ENCODE data around the gene MED27. TPM values are rescaled to one million over a fixed set of nuclear protein-coding genes. Genes with fewer than 3 reads are reported as not detected.

MED27 gene
- total and polyA plus RNA-seq, 9 of the 15 experiments (the other 6 are each of a cell fraction or from before 2014, with no cell fraction given), result 24.4 to 91.0 (median 36.1) TPM

DNA sequence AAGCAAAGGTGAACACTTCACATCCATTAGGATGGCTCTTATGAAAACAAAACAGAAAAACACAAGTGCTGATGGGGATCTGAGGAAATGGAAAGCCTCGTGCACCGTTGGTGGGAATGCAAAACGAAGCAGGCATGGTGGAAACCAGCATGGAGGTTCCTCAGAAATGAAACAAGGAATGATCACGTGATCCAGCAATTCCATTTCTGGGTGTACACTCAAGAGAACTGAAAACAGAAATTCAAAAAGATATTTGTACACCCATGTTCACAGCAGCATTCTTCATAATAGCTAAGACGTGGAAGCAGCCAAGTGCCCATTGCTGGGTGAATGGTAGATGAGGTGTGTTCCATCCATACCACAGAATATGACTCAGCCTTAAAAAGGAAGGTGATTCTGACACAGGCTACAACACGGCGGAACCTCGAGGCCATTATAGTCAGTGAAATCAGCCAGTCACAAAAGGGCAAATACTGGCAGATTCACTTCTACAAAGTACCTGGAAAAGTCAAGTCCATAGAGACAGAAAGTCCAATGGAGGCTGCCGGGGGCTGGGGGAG is 252.6 kb downstream of the MED27 start (continued):
- TF ChIP-seq, protein P1, sequence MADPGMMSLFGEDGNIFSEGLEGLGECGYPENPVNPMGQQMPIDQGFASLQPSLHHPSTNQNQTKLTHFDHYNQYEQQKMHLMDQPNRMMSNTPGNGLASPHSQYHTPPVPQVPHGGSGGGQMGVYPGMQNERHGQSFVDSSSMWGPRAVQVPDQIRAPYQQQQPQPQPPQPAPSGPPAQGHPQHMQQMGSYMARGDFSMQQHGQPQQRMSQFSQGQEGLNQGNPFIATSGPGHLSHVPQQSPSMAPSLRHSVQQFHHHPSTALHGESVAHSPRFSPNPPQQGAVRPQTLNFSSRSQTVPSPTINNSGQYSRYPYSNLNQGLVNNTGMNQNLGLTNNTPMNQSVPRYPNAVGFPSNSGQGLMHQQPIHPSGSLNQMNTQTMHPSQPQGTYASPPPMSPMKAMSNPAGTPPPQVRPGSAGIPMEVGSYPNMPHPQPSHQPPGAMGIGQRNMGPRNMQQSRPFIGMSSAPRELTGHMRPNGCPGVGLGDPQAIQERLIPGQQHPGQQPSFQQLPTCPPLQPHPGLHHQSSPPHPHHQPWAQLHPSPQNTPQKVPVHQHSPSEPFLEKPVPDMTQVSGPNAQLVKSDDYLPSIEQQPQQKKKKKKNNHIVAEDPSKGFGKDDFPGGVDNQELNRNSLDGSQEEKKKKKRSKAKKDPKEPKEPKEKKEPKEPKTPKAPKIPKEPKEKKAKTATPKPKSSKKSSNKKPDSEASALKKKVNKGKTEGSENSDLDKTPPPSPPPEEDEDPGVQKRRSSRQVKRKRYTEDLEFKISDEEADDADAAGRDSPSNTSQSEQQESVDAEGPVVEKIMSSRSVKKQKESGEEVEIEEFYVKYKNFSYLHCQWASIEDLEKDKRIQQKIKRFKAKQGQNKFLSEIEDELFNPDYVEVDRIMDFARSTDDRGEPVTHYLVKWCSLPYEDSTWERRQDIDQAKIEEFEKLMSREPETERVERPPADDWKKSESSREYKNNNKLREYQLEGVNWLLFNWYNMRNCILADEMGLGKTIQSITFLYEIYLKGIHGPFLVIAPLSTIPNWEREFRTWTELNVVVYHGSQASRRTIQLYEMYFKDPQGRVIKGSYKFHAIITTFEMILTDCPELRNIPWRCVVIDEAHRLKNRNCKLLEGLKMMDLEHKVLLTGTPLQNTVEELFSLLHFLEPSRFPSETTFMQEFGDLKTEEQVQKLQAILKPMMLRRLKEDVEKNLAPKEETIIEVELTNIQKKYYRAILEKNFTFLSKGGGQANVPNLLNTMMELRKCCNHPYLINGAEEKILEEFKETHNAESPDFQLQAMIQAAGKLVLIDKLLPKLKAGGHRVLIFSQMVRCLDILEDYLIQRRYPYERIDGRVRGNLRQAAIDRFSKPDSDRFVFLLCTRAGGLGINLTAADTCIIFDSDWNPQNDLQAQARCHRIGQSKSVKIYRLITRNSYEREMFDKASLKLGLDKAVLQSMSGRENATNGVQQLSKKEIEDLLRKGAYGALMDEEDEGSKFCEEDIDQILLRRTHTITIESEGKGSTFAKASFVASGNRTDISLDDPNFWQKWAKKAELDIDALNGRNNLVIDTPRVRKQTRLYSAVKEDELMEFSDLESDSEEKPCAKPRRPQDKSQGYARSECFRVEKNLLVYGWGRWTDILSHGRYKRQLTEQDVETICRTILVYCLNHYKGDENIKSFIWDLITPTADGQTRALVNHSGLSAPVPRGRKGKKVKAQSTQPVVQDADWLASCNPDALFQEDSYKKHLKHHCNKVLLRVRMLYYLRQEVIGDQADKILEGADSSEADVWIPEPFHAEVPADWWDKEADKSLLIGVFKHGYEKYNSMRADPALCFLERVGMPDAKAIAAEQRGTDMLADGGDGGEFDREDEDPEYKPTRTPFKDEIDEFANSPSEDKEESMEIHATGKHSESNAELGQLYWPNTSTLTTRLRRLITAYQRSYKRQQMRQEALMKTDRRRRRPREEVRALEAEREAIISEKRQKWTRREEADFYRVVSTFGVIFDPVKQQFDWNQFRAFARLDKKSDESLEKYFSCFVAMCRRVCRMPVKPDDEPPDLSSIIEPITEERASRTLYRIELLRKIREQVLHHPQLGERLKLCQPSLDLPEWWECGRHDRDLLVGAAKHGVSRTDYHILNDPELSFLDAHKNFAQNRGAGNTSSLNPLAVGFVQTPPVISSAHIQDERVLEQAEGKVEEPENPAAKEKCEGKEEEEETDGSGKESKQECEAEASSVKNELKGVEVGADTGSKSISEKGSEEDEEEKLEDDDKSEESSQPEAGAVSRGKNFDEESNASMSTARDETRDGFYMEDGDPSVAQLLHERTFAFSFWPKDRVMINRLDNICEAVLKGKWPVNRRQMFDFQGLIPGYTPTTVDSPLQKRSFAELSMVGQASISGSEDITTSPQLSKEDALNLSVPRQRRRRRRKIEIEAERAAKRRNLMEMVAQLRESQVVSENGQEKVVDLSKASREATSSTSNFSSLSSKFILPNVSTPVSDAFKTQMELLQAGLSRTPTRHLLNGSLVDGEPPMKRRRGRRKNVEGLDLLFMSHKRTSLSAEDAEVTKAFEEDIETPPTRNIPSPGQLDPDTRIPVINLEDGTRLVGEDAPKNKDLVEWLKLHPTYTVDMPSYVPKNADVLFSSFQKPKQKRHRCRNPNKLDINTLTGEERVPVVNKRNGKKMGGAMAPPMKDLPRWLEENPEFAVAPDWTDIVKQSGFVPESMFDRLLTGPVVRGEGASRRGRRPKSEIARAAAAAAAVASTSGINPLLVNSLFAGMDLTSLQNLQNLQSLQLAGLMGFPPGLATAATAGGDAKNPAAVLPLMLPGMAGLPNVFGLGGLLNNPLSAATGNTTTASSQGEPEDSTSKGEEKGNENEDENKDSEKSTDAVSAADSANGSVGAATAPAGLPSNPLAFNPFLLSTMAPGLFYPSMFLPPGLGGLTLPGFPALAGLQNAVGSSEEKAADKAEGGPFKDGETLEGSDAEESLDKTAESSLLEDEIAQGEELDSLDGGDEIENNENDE (IDR thresholded peaks at IDR 0.05; ENCODE audit: low read depth, low read length), result no peak
- TF ChIP-seq, protein P2, sequence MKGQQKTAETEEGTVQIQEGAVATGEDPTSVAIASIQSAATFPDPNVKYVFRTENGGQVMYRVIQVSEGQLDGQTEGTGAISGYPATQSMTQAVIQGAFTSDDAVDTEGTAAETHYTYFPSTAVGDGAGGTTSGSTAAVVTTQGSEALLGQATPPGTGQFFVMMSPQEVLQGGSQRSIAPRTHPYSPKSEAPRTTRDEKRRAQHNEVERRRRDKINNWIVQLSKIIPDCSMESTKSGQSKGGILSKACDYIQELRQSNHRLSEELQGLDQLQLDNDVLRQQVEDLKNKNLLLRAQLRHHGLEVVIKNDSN (CRISPR knock-in tag; IDR thresholded peaks at IDR 0.05), result peak; percentile 48
- TF ChIP-seq, protein P3, sequence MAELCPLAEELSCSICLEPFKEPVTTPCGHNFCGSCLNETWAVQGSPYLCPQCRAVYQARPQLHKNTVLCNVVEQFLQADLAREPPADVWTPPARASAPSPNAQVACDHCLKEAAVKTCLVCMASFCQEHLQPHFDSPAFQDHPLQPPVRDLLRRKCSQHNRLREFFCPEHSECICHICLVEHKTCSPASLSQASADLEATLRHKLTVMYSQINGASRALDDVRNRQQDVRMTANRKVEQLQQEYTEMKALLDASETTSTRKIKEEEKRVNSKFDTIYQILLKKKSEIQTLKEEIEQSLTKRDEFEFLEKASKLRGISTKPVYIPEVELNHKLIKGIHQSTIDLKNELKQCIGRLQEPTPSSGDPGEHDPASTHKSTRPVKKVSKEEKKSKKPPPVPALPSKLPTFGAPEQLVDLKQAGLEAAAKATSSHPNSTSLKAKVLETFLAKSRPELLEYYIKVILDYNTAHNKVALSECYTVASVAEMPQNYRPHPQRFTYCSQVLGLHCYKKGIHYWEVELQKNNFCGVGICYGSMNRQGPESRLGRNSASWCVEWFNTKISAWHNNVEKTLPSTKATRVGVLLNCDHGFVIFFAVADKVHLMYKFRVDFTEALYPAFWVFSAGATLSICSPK (IDR thresholded peaks at IDR 0.05; ENCODE audit: borderline replicate concordance), result no peak
- TF ChIP-seq, protein P4, sequence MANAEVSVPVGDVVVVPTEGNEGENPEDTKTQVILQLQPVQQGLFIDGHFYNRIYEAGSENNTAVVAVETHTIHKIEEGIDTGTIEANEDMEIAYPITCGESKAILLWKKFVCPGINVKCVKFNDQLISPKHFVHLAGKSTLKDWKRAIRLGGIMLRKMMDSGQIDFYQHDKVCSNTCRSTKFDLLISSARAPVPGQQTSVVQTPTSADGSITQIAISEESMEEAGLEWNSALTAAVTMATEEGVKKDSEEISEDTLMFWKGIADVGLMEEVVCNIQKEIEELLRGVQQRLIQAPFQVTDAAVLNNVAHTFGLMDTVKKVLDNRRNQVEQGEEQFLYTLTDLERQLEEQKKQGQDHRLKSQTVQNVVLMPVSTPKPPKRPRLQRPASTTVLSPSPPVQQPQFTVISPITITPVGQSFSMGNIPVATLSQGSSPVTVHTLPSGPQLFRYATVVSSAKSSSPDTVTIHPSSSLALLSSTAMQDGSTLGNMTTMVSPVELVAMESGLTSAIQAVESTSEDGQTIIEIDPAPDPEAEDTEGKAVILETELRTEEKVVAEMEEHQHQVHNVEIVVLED (CRISPR knock-in tag; IDR thresholded peaks at IDR 0.05), result no peak
- TF ChIP-seq TOE1 (IDR thresholded peaks at IDR 0.05; ENCODE audit: borderline replicate concordance) (peak; percentile 86), TOE1 (CRISPR knock-in tag; IDR thresholded peaks at IDR 0.05; ENCODE audit: borderline replicate concordance, low read depth) (no peak), POLR2G (IDR thresholded peaks at IDR 0.05; ENCODE audit: low read depth, low read length) (no peak)
- TF ChIP-seq, protein P5, sequence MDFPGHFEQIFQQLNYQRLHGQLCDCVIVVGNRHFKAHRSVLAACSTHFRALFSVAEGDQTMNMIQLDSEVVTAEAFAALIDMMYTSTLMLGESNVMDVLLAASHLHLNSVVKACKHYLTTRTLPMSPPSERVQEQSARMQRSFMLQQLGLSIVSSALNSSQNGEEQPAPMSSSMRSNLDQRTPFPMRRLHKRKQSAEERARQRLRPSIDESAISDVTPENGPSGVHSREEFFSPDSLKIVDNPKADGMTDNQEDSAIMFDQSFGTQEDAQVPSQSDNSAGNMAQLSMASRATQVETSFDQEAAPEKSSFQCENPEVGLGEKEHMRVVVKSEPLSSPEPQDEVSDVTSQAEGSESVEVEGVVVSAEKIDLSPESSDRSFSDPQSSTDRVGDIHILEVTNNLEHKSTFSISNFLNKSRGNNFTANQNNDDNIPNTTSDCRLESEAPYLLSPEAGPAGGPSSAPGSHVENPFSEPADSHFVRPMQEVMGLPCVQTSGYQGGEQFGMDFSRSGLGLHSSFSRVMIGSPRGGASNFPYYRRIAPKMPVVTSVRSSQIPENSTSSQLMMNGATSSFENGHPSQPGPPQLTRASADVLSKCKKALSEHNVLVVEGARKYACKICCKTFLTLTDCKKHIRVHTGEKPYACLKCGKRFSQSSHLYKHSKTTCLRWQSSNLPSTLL (IDR thresholded peaks at IDR 0.05), result no peak

Data from K562 (cell line).